TTC549 (cell line): Measurements from ENCODE around the gene BARHL1.

Experiments
- FAIRE-seq: peaks from 2 replicates; lab custom pipeline; 2012; peaks lifted over from hg19 to GRCh38; lab: Jason Lieb, UNC

BARHL1 gene

GRCh38 chr9:132616725-132617124 lies 34.3 kb downstream of the BARHL1 start:
- no peak for FAIRE-seq

- no peak for FAIRE-seq
Measured at GRCh38 chr9:132622159-132622558, 39.8 kb downstream of the BARHL1 start.

GRCh38 chr9:132626285-132626684 lies 43.9 kb downstream of the BARHL1 start:
- no peak for FAIRE-seq

GRCh38 chr9:132627106-132627505 lies 44.7 kb downstream of the BARHL1 start:
- no peak for FAIRE-seq

GRCh38 chr9:132627594-132627993 lies 45.2 kb downstream of the BARHL1 start:
- FAIRE-seq: no peak

- no peak for FAIRE-seq
Measured at GRCh38 chr9:132628746-132629145, 46.3 kb downstream of the BARHL1 start.

- no peak for FAIRE-seq
Measured at GRCh38 chr9:132630116-132630515, 47.7 kb downstream of the BARHL1 start.

- no peak for FAIRE-seq
Measured at GRCh38 chr9:132630811-132631210, 48.4 kb downstream of the BARHL1 start.

GRCh38 chr9:132631280-132631679 lies 48.9 kb downstream of the BARHL1 start:
- FAIRE-seq: no peak

GRCh38 chr9:132631685-132632084 lies 49.3 kb downstream of the BARHL1 start:
- no peak for FAIRE-seq

- FAIRE-seq: no peak
Measured at GRCh38 chr9:132632413-132633129, 50.2 kb downstream of the BARHL1 start.

- no peak for FAIRE-seq
Measured at GRCh38 chr9:132634327-132634726, 51.9 kb downstream of the BARHL1 start.

GRCh38 chr9:132637351-132637750 lies 54.9 kb downstream of the BARHL1 start:
- no peak for FAIRE-seq

- FAIRE-seq: no peak
Measured at GRCh38 chr9:132637801-132638200, 55.4 kb downstream of the BARHL1 start.

- no peak for FAIRE-seq
Measured at GRCh38 chr9:132638240-132638639, 55.8 kb downstream of the BARHL1 start.

- no peak for FAIRE-seq
Measured at GRCh38 chr9:132639322-132639721, 56.9 kb downstream of the BARHL1 start.
